WTC11 (cell line): Measurements from ENCODE around the gene ATP2B2. TPM values are rescaled to one million over a fixed set of nuclear protein-coding genes. Genes with fewer than 3 reads are reported as not detected.

ENCODE experiments used
- ATAC-seq: fragments of 200-7000 bp; cut with Tn5 transposase; 2 replicates; pipeline ENCODE4 v1.10.0; 2021; ENCODE audit warnings: mild to moderate bottlenecking, moderate library complexity
- CTCF ChIA-PET: fragments of 300-600 bp; sonication (Branson Sonifier 250); formaldehyde crosslinking; loops from one replicate; lab custom pipeline; 2021; ENCODE audit warnings: antibody characterized with exemption; lab: Charles Lee
- POLR2A ChIA-PET: fragments of 350-600 bp; sonication (Branson Sonifier 250); formaldehyde crosslinking; loops from one replicate; lab custom pipeline; 2021; ENCODE audit warnings: antibody characterized with exemption; lab: Charles Lee
- DNase-seq: peaks from one replicate; pipeline ENCODE4 v3.0.0; 2021; ENCODE audit warnings: low spot score
- H3K27ac Mint-ChIP-seq: 2 replicates; pipeline ENCODE4 v1.8.0; 2021; ENCODE audit warnings: mixed read lengths
- H3K27me3 Mint-ChIP-seq: 2 replicates; pipeline ENCODE4 v1.8.0; 2021; ENCODE audit warnings: low read depth, mild to moderate bottlenecking, moderate library complexity, mixed read lengths
- H3K36me3 Mint-ChIP-seq: 2 replicates; pipeline ENCODE4 v1.8.0; 2021; ENCODE audit warnings: mixed read lengths
- H3K4me1 Mint-ChIP-seq: 2 replicates; pipeline ENCODE4 v1.8.0; 2022; ENCODE audit warnings: mixed read lengths
- H3K4me3 Mint-ChIP-seq: 2 replicates; pipeline ENCODE4 v1.8.0; 2021; ENCODE audit warnings: mild to moderate bottlenecking, moderate library complexity, mixed read lengths
- H3K9me3 Mint-ChIP-seq: 2 replicates; pipeline ENCODE4 v1.8.0; 2021; ENCODE audit warnings: mixed read lengths
- ATF2 ChIP-seq: sonication (generic); formaldehyde crosslinking; IDR thresholded peaks from 2 replicates; pipeline ENCODE4 v1.8.1; 2022; ENCODE audit warnings: low read depth, missing genetic modification reagents, borderline replicate concordance
- ATF6 ChIP-seq: sonication (generic); formaldehyde crosslinking; IDR thresholded peaks from 2 replicates; pipeline ENCODE4 v1.8.1; 2023; ENCODE audit warnings: mild to moderate bottlenecking, missing genetic modification reagents
- EMX1 ChIP-seq: fragments of 250-450 bp; sonication (Bioruptor Pico); IDR thresholded peaks from 2 replicates; pipeline ENCODE4 v1.8.0; 2021; ENCODE audit warnings: mild to moderate bottlenecking
- IRF2 ChIP-seq: sonication (generic); formaldehyde crosslinking; IDR thresholded peaks from 2 replicates; pipeline ENCODE4 v1.8.0; 2022; ENCODE audit warnings: low read depth, missing genetic modification reagents, borderline replicate concordance
- MXD4 ChIP-seq: fragments of 250-450 bp; sonication (Bioruptor Pico); IDR thresholded peaks from 2 replicates; pipeline ENCODE4 v1.8.0; 2021; ENCODE audit warnings: mild to moderate bottlenecking, moderate library complexity, borderline replicate concordance
- NR2C2 ChIP-seq: sonication (generic); formaldehyde crosslinking; IDR thresholded peaks from 2 replicates; pipeline ENCODE4 v1.8.0; 2022; ENCODE audit warnings: mild to moderate bottlenecking, missing genetic modification reagents
- SP1 ChIP-seq: sonication (generic); formaldehyde crosslinking; conservative IDR thresholded peaks from 2 replicates; pipeline ENCODE4 v1.8.1; 2022; ENCODE audit warnings: missing genetic modification reagents
- USF2 ChIP-seq: sonication (generic); formaldehyde crosslinking; IDR thresholded peaks from 2 replicates; pipeline ENCODE4 v1.8.1; 2023; ENCODE audit warnings: mild to moderate bottlenecking, missing genetic modification reagents, moderate library complexity
- ZBTB43 ChIP-seq: sonication (generic); formaldehyde crosslinking; IDR thresholded peaks from 2 replicates; pipeline ENCODE4 v1.8.1; 2023; ENCODE audit warnings: mild to moderate bottlenecking, missing genetic modification reagents
- ZNF263 ChIP-seq: sonication (generic); formaldehyde crosslinking; IDR thresholded peaks from 2 replicates; pipeline ENCODE4 v1.8.1; 2022; ENCODE audit warnings: low read depth, mild to moderate bottlenecking, moderate library complexity, missing genetic modification reagents
- ZNF423 ChIP-seq: fragments of 250-450 bp; sonication (Bioruptor Pico); IDR thresholded peaks from 2 replicates; pipeline ENCODE4 v2.1.2; 2022; ENCODE audit warnings: mild to moderate bottlenecking, moderate library complexity
- ZNF532 ChIP-seq: fragments of 250-450 bp; sonication (Bioruptor Pico); IDR thresholded peaks from 2 replicates; pipeline ENCODE4 v1.9.0; 2021; ENCODE audit warnings: mild to moderate bottlenecking, borderline replicate concordance
- total RNA-seq: library from RNA; stranded (reverse); gene quantifications from 3 replicates; pipeline ENCODE4 v1.2.3, GENCODE V29; 2021

ATP2B2 gene
- total RNA-seq, 1 experiment from 2014 or later = 0.48 TPM

- DNase-seq (no peak), ATAC-seq (no peak)
- TF ChIP-seq NR2C2 (CRISPR knock-in tag) = no peak
- TF ChIP-seq USF2 (CRISPR knock-in tag) = no peak
- no peak for TF ChIP-seq MXD4 (CRISPR knock-in tag)
- no peak for TF ChIP-seq SP1 (CRISPR knock-in tag)
- TF ChIP-seq ATF6 (CRISPR knock-in tag) = no peak
- no peak for TF ChIP-seq ZNF532 (CRISPR knock-in tag)
- Mint-ChIP-seq H3K9me3 (peaks cover 11% of the 10 kb centered on the region), H3K4me3 (no peak overlapping the region), H3K4me1 (no peaks in the 10 kb centered on the region), H3K36me3 (peaks cover 6% of the 10 kb centered on the region), H3K27me3 (no peaks in the 10 kb centered on the region), H3K27ac (no peak overlapping the region)
- ChIA-PET CTCF (interaction anchor here (0.7 to 2.3 kb wide), 4 partner anchors 12 to 65 kb away, joined by 3 to 8 read pairs (median 3); no protein-coding TSS in a partner anchor), POLR2A (no interaction called here)
Measured at GRCh38 chr3:10358309-10358980, 146.9 kb downstream of the ATP2B2 start.

- DNase-seq (no peak), ATAC-seq (no peak)
- H3K4me3 Mint-ChIP-seq = no peak overlapping the region
- peaks cover 6% of the 10 kb centered on the region for H3K36me3 Mint-ChIP-seq
- no peaks in the 10 kb centered on the region for H3K27me3 Mint-ChIP-seq
- POLR2A ChIA-PET = no interaction called here
- TF ChIP-seq ZNF423 (CRISPR knock-in tag) (0 out of 2 replicates have a peak, but pooled peaks have one; percentile 24), SP1 (CRISPR knock-in tag) (no peak)
- TF ChIP-seq, all 79 proteins: peak for 1
- H3K4me1 Mint-ChIP-seq = no peaks in the 10 kb centered on the region
- CTCF ChIA-PET = interaction anchor here (0.7 to 2.3 kb wide), 4 partner anchors 11 to 66 kb away, joined by 3 to 8 read pairs (median 3); no protein-coding TSS in a partner anchor
- peaks cover 8% of the 10 kb centered on the region for H3K9me3 Mint-ChIP-seq
- no peak overlapping the region for H3K27ac Mint-ChIP-seq
Measured at GRCh38 chr3:10357592-10358308, 147.6 kb downstream of the ATP2B2 start.

- no peaks in the 10 kb centered on the region for H3K4me1 Mint-ChIP-seq
- H3K4me3 Mint-ChIP-seq = no peak overlapping the region
- H3K27me3 Mint-ChIP-seq = no peaks in the 10 kb centered on the region
- DNase-seq = no peak
- H3K9me3 Mint-ChIP-seq = peaks cover 8% of the 10 kb centered on the region
- no peak for TF ChIP-seq IRF2
- TF ChIP-seq ZNF263 (CRISPR knock-in tag) = no peak
- TF ChIP-seq EMX1 = no peak
- no peak for TF ChIP-seq ATF2 (CRISPR knock-in tag)
- no peak for TF ChIP-seq ZBTB43 (CRISPR knock-in tag)
- no peak for TF ChIP-seq ATF6 (CRISPR knock-in tag)
- no peak overlapping the region for H3K27ac Mint-ChIP-seq
- peaks cover 6% of the 10 kb centered on the region for H3K36me3 Mint-ChIP-seq
- CTCF ChIA-PET = interaction anchor here (1.1 to 2.3 kb wide), 2 partner anchors 13 to 67 kb away, joined by 3 to 8 read pairs; no protein-coding TSS in a partner anchor
- POLR2A ChIA-PET = no interaction called here
- no peak for ATAC-seq
Measured at GRCh38 chr3:10357095-10357494, 148.3 kb downstream of the ATP2B2 start.
